GM18951 (cell line): ENCODE measurements around the gene PLA2G4B.

Experiments used
- POLR2A ChIP-seq: IDR thresholded peaks from 4 replicates; pipeline ENCODE4 v1.6.1; 2011; ENCODE audit warnings: mild to moderate bottlenecking; ENCODE audit not compliant: insufficient read length, insufficient read depth; ENCODE audit errors: extremely low read depth
- in situ Hi-C: fragments of 300-500 bp; cut with MboI; formaldehyde crosslinking; loops from one replicate; pipeline ENCODE4 v1.12.0; 2022; ENCODE audit warnings: low sequenced_read_pairs, mixed read lengths, inconsistent platforms; ENCODE audit not compliant: unreplicated experiment

The PLA2G4B gene

GRCh38 chr15:41897363-41897799 is 58.7 kb downstream of the PLA2G4B start:
- in situ Hi-C loops, result no loop called here
- no peak for TF ChIP-seq POLR2A
